Right atrium auricular region (tissue), 2 donors: Measurements from ENCODE around the gene OR2T27. TPM values are rescaled to one million over a fixed set of nuclear protein-coding genes. Genes with fewer than 3 reads are reported as not detected.

ENCODE experiments used
- DNase-seq: peaks from one replicate; pipeline ENCODE4 v3.0.0-alpha.2; 2019; ENCODE audit warnings: low spot score
- H3K27ac ChIP-seq, 2 donors: fragments of 200-600 bp; sonication (generic); 1 replicate in 1 of 2; 2 replicates in 1 of 2; pipeline ENCODE4 v1.5.1; 2016 to 2019
- H3K27me3 ChIP-seq, 2 donors: fragments of 200-600 bp; sonication (generic); one replicate each; pipeline versions ENCODE4 v1.5.1 to v1.6.0; 2017 to 2019
- H3K36me3 ChIP-seq: fragments of 200-600 bp; sonication (generic); one replicate; pipeline ENCODE4 v1.5.1; 2016
- H3K4me1 ChIP-seq, 2 donors: fragments of 200-600 bp; sonication (generic); one replicate each; pipeline versions ENCODE4 v1.5.1 to v1.6.0; 2017 to 2019
- H3K4me3 ChIP-seq, 2 donors: fragments of 200-600 bp; sonication (generic); 1 replicate in 1 of 2; 2 replicates in 1 of 2; pipeline ENCODE4 v1.5.1; 2017 to 2019; ENCODE audit warnings: mild to moderate bottlenecking in 1 of 2, moderate library complexity in 1 of 2
- H3K9me3 ChIP-seq, 2 donors: fragments of 200-600 bp; sonication (generic); one replicate each; pipeline ENCODE4 v1.5.1; 2019
- total RNA-seq, 2 donors: library from RNA; depleted of rRNA; stranded (reverse); fragments of >200 nt; gene quantifications; one replicate each; pipeline ENCODE4 v1.1.0, GENCODE V29; 2016
- TF ChIP-seq, protein P1 (sequence below), 2 donors: fragments of 200-600 bp; sonication (generic); IDR thresholded peaks; one replicate each; pipeline ENCODE4 v1.5.1; 2019; ENCODE audit warnings: antibody characterized with exemption in 2 of 2

The OR2T27 gene
- total RNA-seq, 2 donors from 2014 or later = not detected

DNA sequence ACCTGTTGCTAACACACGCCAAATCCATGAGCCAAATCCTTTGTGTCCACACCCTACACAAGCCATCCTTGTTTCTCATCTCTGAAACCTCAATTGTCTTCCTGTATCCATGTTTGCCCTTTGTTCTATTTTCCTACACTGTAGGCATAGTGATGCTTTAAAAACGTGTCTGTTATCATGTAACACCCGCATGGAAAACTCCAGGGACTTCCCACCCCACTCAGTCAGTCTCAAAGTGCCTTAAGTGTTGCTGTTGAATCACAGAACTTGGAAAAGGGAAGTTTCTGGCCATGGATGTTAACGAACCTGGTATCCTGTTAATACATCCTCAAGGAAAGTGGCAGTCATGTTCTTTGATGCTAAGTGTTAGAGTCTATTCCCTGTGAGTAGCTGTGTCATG is 30.2 kb downstream of the OR2T27 start:
- no peak for DNase-seq
- Histone ChIP-seq H3K4me3 (no peak overlapping the region), H3K27me3 (no peaks in the 10 kb centered on the region), H3K4me1 (no peaks in the 10 kb centered on the region), H3K36me3 (no peaks in the 10 kb centered on the region), H3K27ac (no peak overlapping the region), H3K9me3 (no peaks in the 10 kb centered on the region)
- TF ChIP-seq, protein P1, sequence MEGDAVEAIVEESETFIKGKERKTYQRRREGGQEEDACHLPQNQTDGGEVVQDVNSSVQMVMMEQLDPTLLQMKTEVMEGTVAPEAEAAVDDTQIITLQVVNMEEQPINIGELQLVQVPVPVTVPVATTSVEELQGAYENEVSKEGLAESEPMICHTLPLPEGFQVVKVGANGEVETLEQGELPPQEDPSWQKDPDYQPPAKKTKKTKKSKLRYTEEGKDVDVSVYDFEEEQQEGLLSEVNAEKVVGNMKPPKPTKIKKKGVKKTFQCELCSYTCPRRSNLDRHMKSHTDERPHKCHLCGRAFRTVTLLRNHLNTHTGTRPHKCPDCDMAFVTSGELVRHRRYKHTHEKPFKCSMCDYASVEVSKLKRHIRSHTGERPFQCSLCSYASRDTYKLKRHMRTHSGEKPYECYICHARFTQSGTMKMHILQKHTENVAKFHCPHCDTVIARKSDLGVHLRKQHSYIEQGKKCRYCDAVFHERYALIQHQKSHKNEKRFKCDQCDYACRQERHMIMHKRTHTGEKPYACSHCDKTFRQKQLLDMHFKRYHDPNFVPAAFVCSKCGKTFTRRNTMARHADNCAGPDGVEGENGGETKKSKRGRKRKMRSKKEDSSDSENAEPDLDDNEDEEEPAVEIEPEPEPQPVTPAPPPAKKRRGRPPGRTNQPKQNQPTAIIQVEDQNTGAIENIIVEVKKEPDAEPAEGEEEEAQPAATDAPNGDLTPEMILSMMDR (IDR thresholded peaks at IDR 0.05) = no peak

DNA sequence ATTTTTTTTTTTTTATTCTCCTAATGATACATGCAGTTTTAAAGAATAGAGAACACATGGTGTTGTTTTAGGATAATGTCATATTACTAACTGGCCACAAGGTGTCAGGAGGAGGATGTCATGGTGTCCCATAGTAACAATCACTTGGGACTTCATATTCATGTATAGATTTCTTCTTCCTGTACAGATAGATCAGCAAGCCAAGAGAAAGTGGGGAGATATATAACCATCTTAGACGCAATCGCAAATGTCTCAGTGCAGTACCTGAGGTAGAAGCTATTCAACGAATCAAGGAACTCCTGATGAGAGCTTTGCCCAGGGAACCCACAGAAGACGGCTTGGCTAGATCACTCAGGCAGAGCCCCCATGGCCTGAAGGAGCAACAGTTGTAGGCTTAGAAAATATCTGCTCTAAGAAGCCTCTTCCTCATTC is 32.7 kb downstream of the OR2T27 start:
- DNase-seq = no peak
- Histone ChIP-seq H3K27ac (no peak overlapping the region), H3K36me3 (no peaks in the 10 kb centered on the region), H3K9me3 (no peaks in the 10 kb centered on the region), H3K27me3 (no peaks in the 10 kb centered on the region), H3K4me1 (no peaks in the 10 kb centered on the region), H3K4me3 (no peak overlapping the region)
- TF ChIP-seq, protein P1 (IDR thresholded peaks at IDR 0.05) = peak in 1 of 2 donors; percentile 65

DNA sequence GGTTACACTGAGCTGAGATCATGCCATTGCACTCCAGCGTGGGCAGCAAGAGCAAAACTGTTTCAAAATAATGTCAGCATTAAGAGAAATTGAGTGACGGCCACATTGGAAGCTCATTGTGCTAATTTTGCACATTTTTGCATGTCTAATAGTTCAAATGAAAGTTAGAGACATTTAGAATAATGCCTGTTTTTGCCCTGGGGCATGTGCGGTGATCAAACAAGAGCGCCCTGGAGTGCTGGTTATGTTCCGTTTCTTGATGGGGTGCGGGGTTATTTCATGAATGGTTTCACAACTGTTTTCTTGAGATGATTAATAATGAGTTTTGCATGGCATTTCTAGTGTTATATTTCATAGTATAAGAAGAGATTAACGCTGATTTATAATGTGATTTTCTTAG is 33.6 kb downstream of the OR2T27 start:
- TF ChIP-seq, protein P1 (IDR thresholded peaks at IDR 0.05) = no peak
- no peaks in the 10 kb centered on the region for H3K4me1 ChIP-seq
- H3K27ac ChIP-seq = no peak overlapping the region
- no peaks in the 10 kb centered on the region for H3K9me3 ChIP-seq
- H3K36me3 ChIP-seq = no peaks in the 10 kb centered on the region
- no peaks in the 10 kb centered on the region for H3K27me3 ChIP-seq
- no peak overlapping the region for H3K4me3 ChIP-seq
- no peak for DNase-seq

DNA sequence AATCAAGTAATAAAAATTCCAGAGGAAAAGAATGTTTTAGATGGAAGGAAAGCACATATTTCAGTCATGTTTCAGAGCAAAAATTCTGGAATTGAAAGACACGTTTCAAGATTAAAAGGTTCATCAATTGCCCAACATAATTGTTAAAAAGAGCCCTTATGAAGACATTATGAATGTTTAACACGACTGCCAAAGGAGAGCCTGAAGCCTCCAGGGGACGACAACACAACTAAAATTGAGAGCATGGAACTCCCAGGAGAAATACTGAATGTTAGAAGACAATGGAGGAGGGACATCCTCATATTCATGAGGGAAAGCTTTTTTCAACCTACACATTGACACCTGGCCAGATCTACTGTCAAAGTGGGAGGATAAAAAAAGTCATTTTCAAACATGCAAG is 36.5 kb downstream of the OR2T27 start:
- TF ChIP-seq, protein P1 (IDR thresholded peaks at IDR 0.05) = peak; percentile 29 to 68
- no peaks in the 10 kb centered on the region for H3K4me1 ChIP-seq
- no peak overlapping the region for H3K27ac ChIP-seq
- no peak for DNase-seq
- no peak overlapping the region for H3K4me3 ChIP-seq
- H3K27me3 ChIP-seq = no peaks in the 10 kb centered on the region
- H3K9me3 ChIP-seq = no peaks in the 10 kb centered on the region
- no peaks in the 10 kb centered on the region for H3K36me3 ChIP-seq

DNA sequence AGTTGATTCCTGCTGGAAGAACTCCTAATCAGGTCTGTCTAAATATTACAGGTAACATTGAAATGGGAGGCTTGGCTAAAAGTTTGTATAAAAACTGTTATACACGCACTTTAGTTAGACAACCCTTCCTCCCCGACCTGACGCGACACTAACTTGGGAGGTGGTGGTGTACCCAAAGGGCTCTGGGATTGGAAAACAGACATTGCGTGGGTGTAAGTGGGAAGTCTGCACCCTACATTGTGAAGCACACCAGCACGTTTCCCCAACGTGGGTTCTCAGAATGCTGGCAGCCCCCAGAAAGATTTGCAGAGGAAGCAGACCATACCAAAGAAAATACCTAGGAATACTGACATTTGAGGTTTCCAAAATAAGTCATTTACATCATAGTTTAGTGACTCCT is 37.2 kb downstream of the OR2T27 start:
- H3K36me3 ChIP-seq = no peaks in the 10 kb centered on the region
- TF ChIP-seq, protein P1 (IDR thresholded peaks at IDR 0.05) = no peak
- no peak overlapping the region for H3K4me3 ChIP-seq
- H3K27ac ChIP-seq = no peak overlapping the region
- no peaks in the 10 kb centered on the region for H3K9me3 ChIP-seq
- no peaks in the 10 kb centered on the region for H3K4me1 ChIP-seq
- DNase-seq = no peak
- H3K27me3 ChIP-seq = no peaks in the 10 kb centered on the region

DNA sequence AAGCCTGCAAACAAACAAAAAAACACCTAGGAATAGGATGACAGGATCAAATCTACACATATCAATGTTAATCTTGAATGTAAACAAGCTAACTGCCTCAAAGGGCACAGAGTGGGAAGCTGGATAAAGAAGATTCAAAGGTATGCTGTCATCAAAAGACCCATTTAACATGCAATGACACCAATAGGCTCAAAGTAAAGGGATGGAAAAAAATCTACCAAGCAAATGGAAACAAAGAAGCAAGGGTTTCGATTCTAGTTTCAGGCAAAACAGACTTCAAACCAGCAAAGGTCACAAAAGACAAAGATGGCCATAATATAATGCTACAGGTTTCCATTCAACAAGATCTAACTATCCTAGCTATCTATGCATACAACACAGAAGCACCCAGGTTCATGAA is 41.6 kb downstream of the OR2T27 start:
- Histone ChIP-seq H3K27me3 (no peaks in the 10 kb centered on the region), H3K27ac (no peak overlapping the region), H3K36me3 (no peaks in the 10 kb centered on the region), H3K4me3 (no peak overlapping the region), H3K9me3 (no peaks in the 10 kb centered on the region), H3K4me1 (no peaks in the 10 kb centered on the region)
- TF ChIP-seq, protein P1 (IDR thresholded peaks at IDR 0.05) = no peak
- DNase-seq = no peak
